ENCODE results near the gene MAP6D1.

DNA sequence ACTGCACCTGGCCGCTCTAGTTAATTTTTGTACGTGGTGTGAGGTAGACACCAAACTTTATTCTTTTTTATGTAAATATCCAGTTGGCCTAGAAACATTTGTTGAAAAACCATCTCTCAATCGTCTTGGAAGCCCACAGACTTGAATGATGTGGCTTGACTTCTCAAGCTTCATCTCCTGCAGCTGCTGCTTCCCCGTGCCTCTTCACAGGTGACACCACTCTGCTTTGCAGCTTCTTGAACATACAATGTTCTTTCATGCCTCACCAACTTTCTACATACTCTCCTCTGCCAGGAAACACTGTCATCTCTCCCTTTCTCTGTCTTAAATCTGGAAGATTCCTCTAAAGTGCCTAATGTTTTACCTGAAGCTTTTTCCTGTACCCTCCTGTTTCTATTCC, 35.6 kb downstream of the MAP6D1 start:
- TF ChIP-seq POLR2A (IDR thresholded peaks at IDR 0.05; ENCODE audit: low read depth, low read length): no peak
- no peak for TF ChIP-seq POLR2AphosphoS5 (IDR thresholded peaks at IDR 0.05; ENCODE audit: low read depth, low read length)
- no peak for TF ChIP-seq TAF1 (IDR thresholded peaks at IDR 0.05; ENCODE audit: low read depth, low read length)
